ENCODE results near the gene MRAP.

The MRAP gene

GRCh38 chr21:32338209-32338921 is 39.7 kb downstream of the MRAP start:
- Histone ChIP-seq H3K9ac (ENCODE audit: low read depth, low read length) (no peak overlapping the region), H3K36me3 (ENCODE audit: insufficient read depth, low read length) (peaks cover 31% of the 10 kb centered on the region), H3K9me3 (ENCODE audit: control insufficient read depth, insufficient read depth, low read length) (no peaks in the 10 kb centered on the region), H3K4me1 (ENCODE audit: insufficient read depth, low read length) (no peaks in the 10 kb centered on the region)

GRCh38 chr21:32340863-32341848 is 42.5 kb downstream of the MRAP start:
- Histone ChIP-seq H3K9ac (ENCODE audit: low read depth, low read length) (no peak overlapping the region), H3K36me3 (ENCODE audit: insufficient read depth, low read length) (peaks cover 42% of the 10 kb centered on the region), H3K4me1 (ENCODE audit: insufficient read depth, low read length) (no peaks in the 10 kb centered on the region), H3K9me3 (ENCODE audit: control insufficient read depth, insufficient read depth, low read length) (no peaks in the 10 kb centered on the region)

GRCh38 chr21:32346951-32347350 is 48.3 kb downstream of the MRAP start:
- Histone ChIP-seq H3K4me1 (ENCODE audit: insufficient read depth, low read length) (no peaks in the 10 kb centered on the region), H3K9me3 (ENCODE audit: control insufficient read depth, insufficient read depth, low read length) (no peaks in the 10 kb centered on the region), H3K9ac (ENCODE audit: low read depth, low read length) (no peak overlapping the region), H3K36me3 (ENCODE audit: insufficient read depth, low read length) (peaks cover 68% of the 10 kb centered on the region)

- no peak overlapping the region for H3K9ac ChIP-seq (ENCODE audit: low read depth, low read length)
- no peaks in the 10 kb centered on the region for H3K4me1 ChIP-seq (ENCODE audit: insufficient read depth, low read length)
- H3K36me3 ChIP-seq (ENCODE audit: insufficient read depth, low read length), result peaks cover 72% of the 10 kb centered on the region
- H3K9me3 ChIP-seq (ENCODE audit: control insufficient read depth, insufficient read depth, low read length), result no peaks in the 10 kb centered on the region
Measured at GRCh38 chr21:32347351-32347750, 48.7 kb downstream of the MRAP start.

- H3K9me3 ChIP-seq (ENCODE audit: control insufficient read depth, insufficient read depth, low read length), result no peaks in the 10 kb centered on the region
- H3K4me1 ChIP-seq (ENCODE audit: insufficient read depth, low read length), result no peaks in the 10 kb centered on the region
- no peak overlapping the region for H3K9ac ChIP-seq (ENCODE audit: low read depth, low read length)
- H3K36me3 ChIP-seq (ENCODE audit: insufficient read depth, low read length), result peaks cover 77% of the 10 kb centered on the region
Measured at GRCh38 chr21:32347977-32348376, 49.3 kb downstream of the MRAP start.

- Histone ChIP-seq H3K4me1 (ENCODE audit: insufficient read depth, low read length) (no peaks in the 10 kb centered on the region), H3K36me3 (ENCODE audit: insufficient read depth, low read length) (peaks cover 75% of the 10 kb centered on the region), H3K9me3 (ENCODE audit: control insufficient read depth, insufficient read depth, low read length) (no peaks in the 10 kb centered on the region), H3K9ac (ENCODE audit: low read depth, low read length) (no peak overlapping the region)
Measured at GRCh38 chr21:32348604-32349332, 50.1 kb downstream of the MRAP start.

- H3K9me3 ChIP-seq (ENCODE audit: control insufficient read depth, insufficient read depth, low read length), result no peaks in the 10 kb centered on the region
- H3K36me3 ChIP-seq (ENCODE audit: insufficient read depth, low read length), result peaks cover 79% of the 10 kb centered on the region
- H3K9ac ChIP-seq (ENCODE audit: low read depth, low read length), result no peak overlapping the region
- H3K4me1 ChIP-seq (ENCODE audit: insufficient read depth, low read length), result no peaks in the 10 kb centered on the region
Measured at GRCh38 chr21:32349333-32349944, 50.8 kb downstream of the MRAP start.

GRCh38 chr21:32350211-32350980 is 51.7 kb downstream of the MRAP start:
- H3K9ac ChIP-seq (ENCODE audit: low read depth, low read length), result no peak overlapping the region
- no peaks in the 10 kb centered on the region for H3K4me1 ChIP-seq (ENCODE audit: insufficient read depth, low read length)
- peaks cover 77% of the 10 kb centered on the region for H3K36me3 ChIP-seq (ENCODE audit: insufficient read depth, low read length)
- H3K9me3 ChIP-seq (ENCODE audit: control insufficient read depth, insufficient read depth, low read length), result no peaks in the 10 kb centered on the region

- Histone ChIP-seq H3K36me3 (ENCODE audit: insufficient read depth, low read length) (peaks cover 76% of the 10 kb centered on the region), H3K9me3 (ENCODE audit: control insufficient read depth, insufficient read depth, low read length) (no peaks in the 10 kb centered on the region)
Measured at GRCh38 chr21:32350981-32351380, 52.3 kb downstream of the MRAP start.

GRCh38 chr21:32351428-32351827 is 52.8 kb downstream of the MRAP start:
- Histone ChIP-seq H3K9ac (ENCODE audit: low read depth, low read length) (no peak overlapping the region), H3K9me3 (ENCODE audit: control insufficient read depth, insufficient read depth, low read length) (no peaks in the 10 kb centered on the region), H3K4me1 (ENCODE audit: insufficient read depth, low read length) (no peaks in the 10 kb centered on the region), H3K36me3 (ENCODE audit: insufficient read depth, low read length) (peaks cover 76% of the 10 kb centered on the region)

More at GRCh38 chr21:32350981-32351380, 52.3 kb downstream of the MRAP start:
- Histone ChIP-seq H3K4me1 (ENCODE audit: insufficient read depth, low read length) (no peaks in the 10 kb centered on the region), H3K9ac (ENCODE audit: low read depth, low read length) (no peak overlapping the region)

- Histone ChIP-seq H3K36me3 (ENCODE audit: insufficient read depth, low read length) (peaks cover 81% of the 10 kb centered on the region), H3K4me1 (ENCODE audit: insufficient read depth, low read length) (no peaks in the 10 kb centered on the region), H3K9ac (ENCODE audit: low read depth, low read length) (no peak overlapping the region), H3K9me3 (ENCODE audit: control insufficient read depth, insufficient read depth, low read length) (no peaks in the 10 kb centered on the region)
Measured at GRCh38 chr21:32352526-32352925, 53.9 kb downstream of the MRAP start.

GRCh38 chr21:32353002-32353711 is 54.5 kb downstream of the MRAP start:
- Histone ChIP-seq H3K36me3 (ENCODE audit: insufficient read depth, low read length) (peaks cover 77% of the 10 kb centered on the region), H3K9ac (ENCODE audit: low read depth, low read length) (no peak overlapping the region), H3K4me1 (ENCODE audit: insufficient read depth, low read length) (no peaks in the 10 kb centered on the region)

GRCh38 chr21:32356874-32357395 is 58.3 kb downstream of the MRAP start:
- no peaks in the 10 kb centered on the region for H3K4me1 ChIP-seq (ENCODE audit: insufficient read depth, low read length)
- no peaks in the 10 kb centered on the region for H3K9me3 ChIP-seq (ENCODE audit: control insufficient read depth, insufficient read depth, low read length)
- peaks cover 74% of the 10 kb centered on the region for H3K36me3 ChIP-seq (ENCODE audit: insufficient read depth, low read length)
- H3K9ac ChIP-seq (ENCODE audit: low read depth, low read length), result no peak overlapping the region

More at GRCh38 chr21:32353002-32353711, 54.5 kb downstream of the MRAP start:
- no peaks in the 10 kb centered on the region for H3K9me3 ChIP-seq (ENCODE audit: control insufficient read depth, insufficient read depth, low read length)

Data from ES-I3 (cell line).